ENCODE data around the gene ENTPD5. TPM values are rescaled to one million over a fixed set of nuclear protein-coding genes. Genes with fewer than 3 reads are reported as not detected.

Gene ENTPD5
- total RNA-seq, 1 donor from 2014 or later: 16.0 TPM

DNA sequence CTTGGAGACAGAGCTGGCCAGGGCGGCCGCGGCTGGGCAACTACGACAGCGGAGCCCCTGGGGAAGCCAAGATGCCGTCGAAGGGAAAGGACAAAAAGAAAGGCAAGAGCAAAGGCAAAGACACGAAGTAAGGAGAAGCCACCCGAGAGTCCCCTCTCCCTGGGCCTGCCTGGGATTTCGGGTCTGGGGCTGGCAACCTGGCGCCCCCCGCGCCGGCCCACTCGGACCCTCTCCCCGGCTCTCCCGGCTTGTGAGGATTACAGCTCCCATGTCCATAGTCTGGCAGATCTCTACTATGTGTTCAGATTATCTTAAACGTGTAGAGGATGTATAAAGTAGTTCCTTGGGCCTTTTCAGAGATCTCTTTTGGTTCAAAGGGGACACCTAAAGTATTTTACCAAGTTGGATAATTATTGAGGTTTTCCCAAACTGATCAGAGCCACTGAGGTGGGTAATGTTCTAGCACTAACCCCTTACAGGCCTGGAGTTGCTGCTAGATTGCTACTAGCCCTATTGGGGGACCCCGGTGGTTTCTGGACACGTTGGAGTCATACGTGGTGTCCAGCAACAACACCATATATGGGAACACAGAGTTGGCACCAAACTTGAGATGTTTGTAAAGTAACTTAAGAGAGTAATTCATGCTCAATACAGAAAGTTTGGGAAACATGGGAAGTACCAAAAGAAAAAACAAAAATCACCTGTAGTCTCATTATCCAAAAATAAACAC, 485 bp upstream of the ENTPD5 start:
- TF ChIP-seq, protein P1, sequence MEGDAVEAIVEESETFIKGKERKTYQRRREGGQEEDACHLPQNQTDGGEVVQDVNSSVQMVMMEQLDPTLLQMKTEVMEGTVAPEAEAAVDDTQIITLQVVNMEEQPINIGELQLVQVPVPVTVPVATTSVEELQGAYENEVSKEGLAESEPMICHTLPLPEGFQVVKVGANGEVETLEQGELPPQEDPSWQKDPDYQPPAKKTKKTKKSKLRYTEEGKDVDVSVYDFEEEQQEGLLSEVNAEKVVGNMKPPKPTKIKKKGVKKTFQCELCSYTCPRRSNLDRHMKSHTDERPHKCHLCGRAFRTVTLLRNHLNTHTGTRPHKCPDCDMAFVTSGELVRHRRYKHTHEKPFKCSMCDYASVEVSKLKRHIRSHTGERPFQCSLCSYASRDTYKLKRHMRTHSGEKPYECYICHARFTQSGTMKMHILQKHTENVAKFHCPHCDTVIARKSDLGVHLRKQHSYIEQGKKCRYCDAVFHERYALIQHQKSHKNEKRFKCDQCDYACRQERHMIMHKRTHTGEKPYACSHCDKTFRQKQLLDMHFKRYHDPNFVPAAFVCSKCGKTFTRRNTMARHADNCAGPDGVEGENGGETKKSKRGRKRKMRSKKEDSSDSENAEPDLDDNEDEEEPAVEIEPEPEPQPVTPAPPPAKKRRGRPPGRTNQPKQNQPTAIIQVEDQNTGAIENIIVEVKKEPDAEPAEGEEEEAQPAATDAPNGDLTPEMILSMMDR (IDR thresholded peaks at IDR 0.05; ENCODE audit: unreplicated experiment): no peak
- peaks cover 12% of the 10 kb centered on the region for H3K4me1 Mint-ChIP-seq (ENCODE audit: unreplicated experiment)

DNA sequence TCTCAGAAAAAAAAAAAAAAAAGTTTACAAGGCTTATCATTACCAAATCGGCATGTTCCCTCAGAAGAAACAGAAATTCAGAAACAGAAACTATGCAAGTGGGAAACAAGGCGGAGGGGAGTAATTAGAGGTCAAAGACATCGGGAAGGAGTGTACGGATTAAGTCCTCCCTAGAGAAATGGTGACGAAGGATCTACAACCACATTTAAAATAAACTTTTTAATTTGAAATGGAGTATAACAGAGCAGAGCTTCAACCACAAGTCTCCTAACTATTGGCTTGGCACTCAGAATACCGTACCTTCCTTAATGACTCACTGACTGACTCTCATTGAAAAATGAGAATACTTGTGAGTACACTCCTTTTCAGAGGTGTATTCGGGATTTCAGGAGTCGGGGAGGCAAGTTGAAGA, 908 bp downstream of the ENTPD5 start:
- Mint-ChIP-seq H3K4me3 (ENCODE audit: unreplicated experiment) (peak overlapping the region; percentile 96), H3K9me3 (ENCODE audit: unreplicated experiment) (no peaks in the 10 kb centered on the region), H3K4me1 (ENCODE audit: unreplicated experiment) (peaks cover 12% of the 10 kb centered on the region), H3K36me3 (ENCODE audit: low read depth, unreplicated experiment) (peaks cover 4% of the 10 kb centered on the region), H3K27ac (ENCODE audit: unreplicated experiment) (peak overlapping the region; percentile 90), H3K27me3 (ENCODE audit: unreplicated experiment) (no peaks in the 10 kb centered on the region)
- TF ChIP-seq, protein P1 (IDR thresholded peaks at IDR 0.05; ENCODE audit: unreplicated experiment): no peak
- no peak for DNase-seq (ENCODE audit: low spot score)

More for the DNA sequence above, 485 bp upstream of the ENTPD5 start:
- Mint-ChIP-seq H3K27me3 (ENCODE audit: unreplicated experiment) (no peaks in the 10 kb centered on the region), H3K36me3 (ENCODE audit: low read depth, unreplicated experiment) (peaks cover 4% of the 10 kb centered on the region), H3K27ac (ENCODE audit: unreplicated experiment) (peak overlapping the region; percentile 82), H3K4me3 (ENCODE audit: unreplicated experiment) (peak overlapping the region; percentile 93), H3K9me3 (ENCODE audit: unreplicated experiment) (no peaks in the 10 kb centered on the region)
- no peak for DNase-seq (ENCODE audit: low spot score)

DNA sequence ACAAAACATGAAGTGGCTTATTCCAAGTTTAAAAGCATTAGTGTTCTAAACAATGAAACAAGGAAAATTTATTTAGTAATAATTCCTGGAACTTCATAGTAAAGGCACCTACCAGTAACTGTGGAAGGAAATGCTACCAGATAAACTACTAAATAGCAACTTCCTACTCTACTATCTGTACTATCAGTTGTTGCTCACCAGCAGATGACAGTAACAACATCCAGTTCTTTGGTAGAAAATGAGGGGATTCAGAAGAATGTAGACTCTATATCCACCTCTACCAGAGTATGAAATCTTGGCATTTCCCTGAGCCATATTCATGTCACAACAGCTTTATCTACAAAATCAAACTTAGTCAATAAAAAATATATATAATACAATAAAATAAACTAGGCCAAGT, 3.1 kb downstream of the ENTPD5 start:
- TF ChIP-seq, protein P1 (IDR thresholded peaks at IDR 0.05; ENCODE audit: unreplicated experiment): no peak
- Mint-ChIP-seq H3K9me3 (ENCODE audit: unreplicated experiment) (no peaks in the 10 kb centered on the region), H3K4me3 (ENCODE audit: unreplicated experiment) (no peak overlapping the region)

DNA sequence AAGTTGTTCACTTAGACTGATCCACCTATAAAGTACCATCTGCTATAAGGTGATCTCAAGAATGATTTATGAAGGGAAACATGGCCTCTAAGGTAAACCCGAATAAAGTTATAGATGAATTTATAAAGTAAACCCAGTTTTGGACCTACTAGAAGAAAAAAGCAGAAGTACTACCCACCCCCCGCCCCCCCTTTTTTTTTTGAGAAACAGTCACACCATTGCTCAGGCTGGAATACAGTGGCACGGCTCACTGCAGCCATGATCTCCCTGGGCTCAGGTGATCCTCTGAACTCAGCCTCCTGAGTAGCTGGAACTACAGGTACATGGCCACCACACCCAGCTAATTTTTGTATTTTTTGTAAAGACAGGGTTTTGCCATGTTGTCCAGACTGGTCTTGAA, 3.9 kb downstream of the ENTPD5 start:
- peaks cover 8% of the 10 kb centered on the region for H3K36me3 Mint-ChIP-seq (ENCODE audit: low read depth, unreplicated experiment)
- no peaks in the 10 kb centered on the region for H3K9me3 Mint-ChIP-seq (ENCODE audit: unreplicated experiment)
- no peak overlapping the region for H3K27ac Mint-ChIP-seq (ENCODE audit: unreplicated experiment)
- TF ChIP-seq, protein P1 (IDR thresholded peaks at IDR 0.05; ENCODE audit: unreplicated experiment): no peak
- H3K27me3 Mint-ChIP-seq (ENCODE audit: unreplicated experiment): no peaks in the 10 kb centered on the region
- H3K4me3 Mint-ChIP-seq (ENCODE audit: unreplicated experiment): no peak overlapping the region
- H3K4me1 Mint-ChIP-seq (ENCODE audit: unreplicated experiment): peaks cover 12% of the 10 kb centered on the region
- no peak for DNase-seq (ENCODE audit: low spot score)

More for the DNA sequence above, 3.1 kb downstream of the ENTPD5 start:
- no peak for DNase-seq (ENCODE audit: low spot score)
- Mint-ChIP-seq H3K4me1 (ENCODE audit: unreplicated experiment) (peaks cover 12% of the 10 kb centered on the region), H3K36me3 (ENCODE audit: low read depth, unreplicated experiment) (peaks cover 8% of the 10 kb centered on the region), H3K27me3 (ENCODE audit: unreplicated experiment) (no peaks in the 10 kb centered on the region), H3K27ac (ENCODE audit: unreplicated experiment) (no peak overlapping the region)

DNA sequence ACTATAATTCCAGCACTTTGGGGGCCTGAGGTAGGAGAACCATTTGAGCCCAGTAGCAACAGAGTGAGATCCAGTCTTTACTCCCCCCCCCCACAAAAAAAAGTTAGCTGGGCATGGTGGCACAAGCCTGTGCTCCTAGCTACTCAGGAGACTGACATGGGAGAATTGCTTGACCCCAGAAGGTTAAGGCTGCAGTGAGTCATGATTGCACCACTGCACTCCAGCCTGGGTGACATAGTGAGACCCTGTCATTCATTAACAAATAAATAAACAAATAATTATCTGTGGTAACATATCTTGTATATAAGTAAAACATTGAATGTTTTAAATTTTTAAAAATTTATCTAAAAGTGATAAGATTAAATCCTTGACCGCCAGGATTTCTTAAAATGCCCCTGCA, 4.8 kb downstream of the ENTPD5 start:
- Mint-ChIP-seq H3K27me3 (ENCODE audit: unreplicated experiment) (no peaks in the 10 kb centered on the region), H3K36me3 (ENCODE audit: low read depth, unreplicated experiment) (peaks cover 11% of the 10 kb centered on the region), H3K9me3 (ENCODE audit: unreplicated experiment) (no peaks in the 10 kb centered on the region), H3K4me3 (ENCODE audit: unreplicated experiment) (no peak overlapping the region), H3K27ac (ENCODE audit: unreplicated experiment) (no peak overlapping the region), H3K4me1 (ENCODE audit: unreplicated experiment) (peaks cover 9% of the 10 kb centered on the region)
- TF ChIP-seq, protein P1 (IDR thresholded peaks at IDR 0.05; ENCODE audit: unreplicated experiment): no peak
- DNase-seq (ENCODE audit: low spot score): no peak
